Upper lobe of left lung (tissue), 6 donors: ENCODE measurements around the gene QRFP. TPM values are rescaled to one million over a fixed set of nuclear protein-coding genes. Genes with fewer than 3 reads are reported as not detected.

Experiments
- ATAC-seq, 2 donors: fragments of 200-7000 bp; cut with Tn5 transposase; one replicate each; pipeline ENCODE4 v1.9.1; 2022; ENCODE audit warnings: mild to moderate bottlenecking in 2 of 2, moderate library complexity in 2 of 2; ENCODE audit not compliant: low FRiP score in 2 of 2
- DNase-seq, 2 donors: peaks; one replicate each; pipeline ENCODE4 v3.0.0-alpha.2; 2019 to 2020
- H3K27ac ChIP-seq, 4 donors: fragments of 200-600 bp; sonication (generic); one replicate each; pipeline ENCODE4 v1.5.1; 2016 to 2019
- H3K27me3 ChIP-seq, 4 donors: fragments of 200-600 bp; sonication (generic); one replicate each; pipeline ENCODE4 v1.5.1; 2017 to 2019
- H3K36me3 ChIP-seq, 4 donors: fragments of 200-600 bp; sonication (generic); one replicate each; pipeline ENCODE4 v1.5.1; 2016 to 2019
- H3K4me1 ChIP-seq, 4 donors: fragments of 200-600 bp; sonication (generic); one replicate each; pipeline ENCODE4 v1.5.1; 2018 to 2019
- H3K4me3 ChIP-seq, 4 donors: fragments of 200-600 bp; sonication (generic); one replicate each; pipeline ENCODE4 v1.5.1; 2017 to 2019; ENCODE audit warnings: mild to moderate bottlenecking in 2 of 4, moderate library complexity in 1 of 4
- H3K9me3 ChIP-seq, 4 donors: fragments of 200-600 bp; sonication (generic); one replicate each; pipeline ENCODE4 v1.5.1; 2018 to 2019
- EP300 ChIP-seq, 4 donors: sonication (generic); formaldehyde crosslinking; IDR thresholded peaks; one replicate each; pipeline ENCODE4 v1.5.1; 2017; ENCODE audit warnings: antibody characterized with exemption in 4 of 4, control low read depth in 2 of 4
- POLR2A ChIP-seq, 4 donors: fragments of 450-650 bp; IDR thresholded peaks; one replicate each; pipeline ENCODE4 v1.5.1; 2016 to 2017; ENCODE audit warnings: antibody characterized with exemption in 4 of 4, mild to moderate bottlenecking in 2 of 4
- POLR2AphosphoS5 ChIP-seq, 2 donors: sonication (generic); formaldehyde crosslinking; IDR thresholded peaks; one replicate each; pipeline ENCODE4 v1.5.1; 2017; ENCODE audit warnings: antibody characterized with exemption in 2 of 2
- WGBS, 2 donors: methylation state at CpG; one replicate each; pipeline ENCODE4 v1.1.5; 2017 to 2018; 5-methylcytosine and 5-hydroxymethylcytosine counted together
- total RNA-seq, 6 donors: library from RNA; depleted of rRNA in 4 of 6; stranded (reverse); fragments of >200 nt in 4 of 6; gene quantifications; one replicate each; pipeline versions ENCODE4 v1.1.0 to v1.2.1, GENCODE V29; 2016 to 2021
- TF ChIP-seq, protein P1 (sequence below), 6 experiments: fragments of 450-650 bp in 4 of 6; fragments of 200-600 bp in 2 of 6; sonication (generic) in 2 of 6; IDR thresholded peaks; one replicate each; pipeline ENCODE4 v1.5.1; 2016 to 2019; ENCODE audit warnings: antibody characterized with exemption in 6 of 6
- donor health status: DM: no; HTN: no; CAD: no; lungs with moderate emphysema.
- donor health status: DM: no; HTN: yes; CAD: no; lungs with severe emphysema.

QRFP gene
- total RNA-seq, 6 donors from 2014 or later, result not detected

DNA sequence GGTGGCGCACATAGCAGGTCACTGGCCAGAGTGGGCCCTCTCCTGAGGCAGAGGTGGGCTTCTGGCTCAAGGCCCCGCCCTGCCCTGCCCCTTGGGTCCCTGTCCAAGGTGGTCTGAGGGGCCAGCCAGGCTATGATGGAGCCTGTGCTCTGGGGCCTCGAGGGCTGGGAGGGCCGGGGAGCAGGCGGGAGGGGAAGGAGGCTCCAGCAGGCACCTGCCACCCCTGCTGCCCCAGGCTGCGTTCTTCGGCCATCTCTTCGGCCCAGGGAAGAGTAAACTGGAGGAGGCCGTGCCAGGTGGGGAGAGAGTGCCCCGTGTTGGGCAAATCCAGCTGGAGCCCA lies 27.8 kb upstream of the QRFP start:
- Histone ChIP-seq H3K4me3 (no peak overlapping the region), H3K27ac (no peak overlapping the region), H3K36me3 (no peaks in the 10 kb centered on the region), H3K4me1 (no peaks in the 10 kb centered on the region), H3K9me3 (no peaks in the 10 kb centered on the region), H3K27me3 (no peaks in the 10 kb centered on the region)
- TF ChIP-seq POLR2AphosphoS5 (IDR thresholded peaks at IDR 0.05) (no peak), EP300 (IDR thresholded peaks at IDR 0.05) (no peak), POLR2A (IDR thresholded peaks at IDR 0.05) (no peak)
- TF ChIP-seq, protein P1, sequence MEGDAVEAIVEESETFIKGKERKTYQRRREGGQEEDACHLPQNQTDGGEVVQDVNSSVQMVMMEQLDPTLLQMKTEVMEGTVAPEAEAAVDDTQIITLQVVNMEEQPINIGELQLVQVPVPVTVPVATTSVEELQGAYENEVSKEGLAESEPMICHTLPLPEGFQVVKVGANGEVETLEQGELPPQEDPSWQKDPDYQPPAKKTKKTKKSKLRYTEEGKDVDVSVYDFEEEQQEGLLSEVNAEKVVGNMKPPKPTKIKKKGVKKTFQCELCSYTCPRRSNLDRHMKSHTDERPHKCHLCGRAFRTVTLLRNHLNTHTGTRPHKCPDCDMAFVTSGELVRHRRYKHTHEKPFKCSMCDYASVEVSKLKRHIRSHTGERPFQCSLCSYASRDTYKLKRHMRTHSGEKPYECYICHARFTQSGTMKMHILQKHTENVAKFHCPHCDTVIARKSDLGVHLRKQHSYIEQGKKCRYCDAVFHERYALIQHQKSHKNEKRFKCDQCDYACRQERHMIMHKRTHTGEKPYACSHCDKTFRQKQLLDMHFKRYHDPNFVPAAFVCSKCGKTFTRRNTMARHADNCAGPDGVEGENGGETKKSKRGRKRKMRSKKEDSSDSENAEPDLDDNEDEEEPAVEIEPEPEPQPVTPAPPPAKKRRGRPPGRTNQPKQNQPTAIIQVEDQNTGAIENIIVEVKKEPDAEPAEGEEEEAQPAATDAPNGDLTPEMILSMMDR (IDR thresholded peaks at IDR 0.05), result no peak
- DNase-seq (no peak), ATAC-seq (no peak)
- WGBS, 2 donors, result 77 to 80% methylated on average over 4 to 9 of the region's 10 CpGs

DNA sequence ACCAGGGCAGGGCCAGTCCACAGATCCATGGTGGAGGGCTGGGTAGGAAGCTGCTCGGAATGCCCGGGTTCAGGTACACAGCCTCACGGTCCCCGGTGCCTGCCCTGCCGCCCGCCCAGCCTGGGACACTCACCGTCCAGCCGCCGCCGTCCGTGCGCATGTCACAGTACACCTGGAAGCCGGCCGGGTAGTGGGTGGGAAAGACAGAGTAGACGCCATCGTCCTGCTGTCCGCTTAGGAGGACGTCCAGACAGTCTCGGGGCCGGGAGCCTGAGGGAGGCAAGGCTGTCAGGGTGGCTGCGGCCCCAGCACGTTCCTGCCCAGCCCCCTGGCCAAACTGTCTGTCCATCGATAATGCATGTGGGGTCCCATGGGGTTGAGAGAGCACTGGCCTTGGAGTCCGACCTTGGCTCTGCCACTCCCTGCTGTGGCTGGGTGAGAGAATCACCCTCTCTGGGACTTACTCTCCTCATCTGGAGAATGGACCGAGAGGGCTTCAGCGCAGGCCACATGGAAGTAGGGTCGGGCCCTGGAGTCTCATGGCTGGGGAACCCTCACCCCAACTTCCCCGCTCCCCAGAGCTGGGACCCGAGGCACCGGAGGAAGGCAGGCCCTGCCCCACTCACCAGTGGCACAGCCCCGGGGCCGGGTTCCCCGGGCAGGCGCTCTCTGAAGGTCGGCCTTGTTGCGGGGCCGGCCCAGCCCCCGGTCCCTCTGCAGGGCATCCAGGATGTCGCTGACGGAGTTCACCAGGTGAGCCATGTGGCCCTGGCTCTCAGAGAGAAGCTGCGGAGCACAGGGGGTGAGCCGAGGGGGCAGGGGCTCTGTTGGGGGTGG lies 27.2 kb upstream of the QRFP start:
- Histone ChIP-seq H3K4me1 (no peaks in the 10 kb centered on the region), H3K4me3 (no peak overlapping the region), H3K36me3 (no peaks in the 10 kb centered on the region), H3K9me3 (no peaks in the 10 kb centered on the region), H3K27me3 (no peaks in the 10 kb centered on the region), H3K27ac (no peak overlapping the region)
- peak in 1 of 2 donors; percentile 82 for DNase-seq
- no peak for ATAC-seq
- TF ChIP-seq, protein P1 (IDR thresholded peaks at IDR 0.05), result no peak
- TF ChIP-seq POLR2AphosphoS5 (IDR thresholded peaks at IDR 0.05) (no peak), EP300 (IDR thresholded peaks at IDR 0.05) (no peak), POLR2A (IDR thresholded peaks at IDR 0.05) (no peak)
- 78% methylated on average over 25 of the region's 42 CpGs; no CpG with 5 or more reads in 1 of the 2 donors for WGBS, 2 donors

DNA sequence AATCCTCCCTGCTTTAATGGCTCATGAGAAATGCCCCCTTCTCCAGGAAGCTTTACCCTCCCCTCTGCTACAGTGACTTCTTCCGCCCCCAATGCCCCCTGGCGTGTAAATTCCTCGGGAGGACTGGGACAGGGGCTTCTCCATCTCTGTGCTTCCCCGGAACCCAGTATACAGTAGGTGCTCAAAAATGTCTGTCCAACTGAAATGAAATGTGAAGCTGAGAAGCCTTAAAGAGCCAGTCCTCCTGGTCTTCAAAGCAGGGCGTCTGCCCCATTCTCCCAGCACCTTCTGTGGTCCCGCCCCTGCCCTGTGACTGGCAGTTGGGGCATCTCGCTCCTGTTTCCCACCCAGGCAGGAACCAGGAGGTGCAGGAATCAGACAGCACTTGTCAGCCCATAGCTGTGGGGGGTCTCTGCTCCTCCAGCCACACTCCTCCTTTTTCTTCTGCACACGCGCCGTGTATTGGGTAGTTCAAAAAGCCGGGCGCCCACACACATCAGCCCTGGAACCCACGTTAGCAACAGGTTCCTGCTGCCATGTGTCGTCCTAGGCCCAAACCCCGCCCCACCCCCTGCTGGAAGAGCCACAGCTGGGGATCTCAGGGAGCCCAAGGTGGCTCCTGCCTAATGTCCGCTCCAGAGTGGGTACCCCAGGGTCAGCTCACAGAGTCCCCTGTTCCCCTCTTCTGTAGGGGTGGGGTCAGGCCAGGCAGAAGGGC lies 26.4 kb upstream of the QRFP start:
- WGBS, 2 donors, result 65 to 70% methylated on average over 15 to 16 of the region's 16 CpGs
- TF ChIP-seq, protein P1 (IDR thresholded peaks at IDR 0.05), result no peak
- TF ChIP-seq POLR2AphosphoS5 (IDR thresholded peaks at IDR 0.05) (no peak), EP300 (IDR thresholded peaks at IDR 0.05) (no peak), POLR2A (IDR thresholded peaks at IDR 0.05) (no peak)
- ATAC-seq, result no peak

GRCh38 chr9:130921989-130922892 lies 25.6 kb upstream of the QRFP start:
- H3K27me3 ChIP-seq, result no peaks in the 10 kb centered on the region
- TF ChIP-seq EP300 (IDR thresholded peaks at IDR 0.05), result no peak
- TF ChIP-seq, protein P1 (IDR thresholded peaks at IDR 0.05), result no peak
- no peak for TF ChIP-seq POLR2A (IDR thresholded peaks at IDR 0.05)
- no peak for TF ChIP-seq POLR2AphosphoS5 (IDR thresholded peaks at IDR 0.05)
- no peaks in the 10 kb centered on the region for H3K9me3 ChIP-seq
- DNase-seq, result peak in 1 of 2 donors; percentile 71
- no peak for ATAC-seq
- WGBS, 2 donors, result 67 to 74% methylated on average over 25 to 28 of the region's 31 CpGs
- H3K4me3 ChIP-seq, result no peak overlapping the region
- no peak overlapping the region for H3K27ac ChIP-seq
- no peaks in the 10 kb centered on the region for H3K4me1 ChIP-seq
- no peaks in the 10 kb centered on the region for H3K36me3 ChIP-seq

More for the DNA sequence above, 26.4 kb upstream of the QRFP start:
- DNase-seq, result peak in 1 of 2 donors; percentile 20
- H3K4me3 ChIP-seq, result no peak overlapping the region
- no peaks in the 10 kb centered on the region for H3K4me1 ChIP-seq
- no peaks in the 10 kb centered on the region for H3K27me3 ChIP-seq
- H3K27ac ChIP-seq, result no peak overlapping the region
- H3K9me3 ChIP-seq, result no peaks in the 10 kb centered on the region
- H3K36me3 ChIP-seq, result no peaks in the 10 kb centered on the region
